Endothelial cell of umbilical vein (primary cell): Measurements from ENCODE around the gene PTGDR2. TPM values are rescaled to one million over a fixed set of nuclear protein-coding genes. Genes with fewer than 3 reads are reported as not detected.

Experiments
- BruUV-seq: library from RNA; stranded (reverse); fragments of 400-500 nt; replicated peaks from 2 replicates; lab custom pipeline; 2021; lab: Mats Ljungman, UMichigan
- CTCF ChIA-PET: fragments of 300-600, 350-600 bp; sonication (Branson Sonifier 250); formaldehyde crosslinking; loops from one replicate; lab custom pipeline; 2021; ENCODE audit warnings: antibody characterized with exemption, inconsistent platforms; lab: Charles Lee
- POLR2A ChIA-PET: fragments of 300-600, 350-600 bp; sonication (Branson Sonifier 250); formaldehyde crosslinking; loops from one replicate; lab custom pipeline; 2021; ENCODE audit warnings: antibody characterized with exemption, inconsistent platforms; lab: Charles Lee
- DNase-seq: peaks from one replicate; pipeline ENCODE4 v3.0.0-alpha.2; 2011; ENCODE audit warnings: low read depth, low spot score
- FAIRE-seq: peaks from 2 replicates; lab custom pipeline; 2011; peaks lifted over from hg19 to GRCh38; lab: Jason Lieb, UNC
- H2AFZ ChIP-seq: 2 replicates; pipeline ENCODE4 v1.6.0; 2012; ENCODE audit warnings: low read depth, low read length, control low read depth, inconsistent platforms
- H3K27ac ChIP-seq: 2 replicates; pipeline ENCODE4 v1.5.1; 2011; ENCODE audit warnings: low read depth, mild to moderate bottlenecking, control low read depth, low read length, moderate library complexity; ENCODE audit not compliant: insufficient read depth
- H3K27me3 ChIP-seq, 2 experiments: 2 replicates each; pipeline versions ENCODE4 v1.6.0 to v1.6.1; 2011; ENCODE audit warnings: low read length in 2 of 2, mixed read lengths in 1 of 2; ENCODE audit not compliant: control insufficient read depth in 2 of 2, insufficient read depth in 2 of 2
- H3K36me3 ChIP-seq, 2 experiments: 2 replicates in 1 of 2; 3 replicates in 1 of 2; pipeline ENCODE4 v1.5.1; 2011; ENCODE audit warnings: low read length in 2 of 2, mild to moderate bottlenecking in 1 of 2, moderate library complexity in 1 of 2; ENCODE audit not compliant: control insufficient read depth in 2 of 2, insufficient read depth in 2 of 2; ENCODE audit errors: extremely low read depth in 1 of 2
- H3K4me1 ChIP-seq: 3 replicates; pipeline ENCODE4 v1.5.1; 2011; ENCODE audit warnings: mild to moderate bottlenecking, low read length; ENCODE audit not compliant: control insufficient read depth, insufficient read depth; ENCODE audit errors: extremely low read depth
- H3K4me2 ChIP-seq: 2 replicates; pipeline ENCODE4 v1.6.1; 2011; ENCODE audit warnings: low read length, control low read depth, mixed read lengths; ENCODE audit not compliant: insufficient read depth
- H3K4me3 ChIP-seq, 3 experiments: fragments of 200-600 bp in 1 of 3; sonication (generic), shearing (Covaris generic) in 1 of 3; replicated peaks in 1 of 3; 2 replicates each; pipeline ENCODE4 v1.5.1; 2011 to 2016; ENCODE audit warnings: control low read depth in 3 of 3, low read length in 3 of 3, mild to moderate bottlenecking in 2 of 3, inconsistent platforms in 1 of 3, low read depth in 1 of 3, moderate library complexity in 1 of 3; ENCODE audit not compliant: insufficient read depth in 1 of 3
- H3K79me2 ChIP-seq: 2 replicates; pipeline ENCODE4 v1.6.0; 2012; ENCODE audit warnings: low read length, inconsistent platforms; ENCODE audit not compliant: control insufficient read depth, insufficient read depth
- H3K9ac ChIP-seq: replicated peaks from 2 replicates; pipeline ENCODE3; 2011; ENCODE audit warnings: low read length, control low read depth; ENCODE audit not compliant: insufficient read depth; ENCODE audit errors: extremely low read depth
- H3K9me1 ChIP-seq: replicated peaks from 3 replicates; pipeline ENCODE4 v1.6.0; 2011; ENCODE audit warnings: mild to moderate bottlenecking, low read length; ENCODE audit not compliant: control insufficient read depth, insufficient read depth; ENCODE audit errors: extremely low read depth
- H3K9me3 ChIP-seq: replicated peaks from 2 replicates; pipeline ENCODE4 v1.5.1; 2012; ENCODE audit warnings: low read length, inconsistent platforms; ENCODE audit not compliant: control insufficient read depth, insufficient read depth
- H4K20me1 ChIP-seq: replicated peaks from 2 replicates; pipeline ENCODE3; 2011; ENCODE audit warnings: mild to moderate bottlenecking, low read length; ENCODE audit not compliant: control insufficient read depth, insufficient read depth; ENCODE audit errors: extremely low read depth
- EZH2 ChIP-seq: IDR thresholded peaks from 2 replicates; pipeline ENCODE4 v1.6.1; 2012; ENCODE audit warnings: borderline replicate concordance, low read depth, mild to moderate bottlenecking, moderate library complexity, low read length, inconsistent platforms; ENCODE audit not compliant: severe bottlenecking
- FOS ChIP-seq: IDR thresholded peaks from 2 replicates; pipeline ENCODE4 v1.6.1; 2011; ENCODE audit warnings: mild to moderate bottlenecking, low read length, moderate library complexity, borderline replicate concordance; ENCODE audit not compliant: insufficient read depth
- GATA2 ChIP-seq: IDR thresholded peaks from 2 replicates; pipeline ENCODE4 v1.7.0; 2011; ENCODE audit warnings: low read depth, mild to moderate bottlenecking, moderate library complexity, mixed read lengths, low read length; ENCODE audit not compliant: insufficient read length, insufficient read depth
- JUN ChIP-seq: IDR thresholded peaks from 2 replicates; pipeline ENCODE4 v1.6.1; 2011; ENCODE audit warnings: borderline replicate concordance, low read depth; ENCODE audit not compliant: insufficient read length, insufficient read depth
- MYC ChIP-seq: IDR thresholded peaks from one replicate; pipeline ENCODE4 v1.6.1; 2011; ENCODE audit warnings: mild to moderate bottlenecking, low read depth, low read length
- POLR2A ChIP-seq: IDR thresholded peaks from 2 replicates; pipeline ENCODE4 v1.6.1; 2012; ENCODE audit warnings: low read depth, mild to moderate bottlenecking, control low read depth, low read length
- POLR2AphosphoS5 ChIP-seq: IDR thresholded peaks from 2 replicates; pipeline ENCODE4 v1.6.1; 2012; ENCODE audit warnings: low read depth, mild to moderate bottlenecking, control low read depth, low read length, moderate library complexity; ENCODE audit not compliant: insufficient read depth
- dilution Hi-C: fragments of 300-500 bp; cut with MboI; formaldehyde crosslinking; loops from one replicate; pipeline ENCODE4 v1.15.0; 2019; ENCODE audit warnings: low sequenced_read_pairs; ENCODE audit not compliant: extremely low pct_ligation_motif_present
- intact Hi-C: fragments of 100-400 bp; cut with micrococcal nuclease; formaldehyde crosslinking; loops from one replicate; pipeline ENCODE4 v1.10.0; 2022
- polyA plus RNA-seq, 4 experiments: library from polyadenylated mRNA; depleted of rRNA in 3 of 4; stranded (reverse) in 3 of 4; unstranded in 1 of 4; fragments of >200 nt; gene quantifications; 2 replicates each; pipeline versions ENCODE4 v1.2.1 to v1.2.3, GENCODE V29; 2011 to 2012; ENCODE audit warnings: missing spikeins in 1 of 4
- total RNA-seq: library from RNA; stranded (reverse); gene quantifications from 2 replicates; pipeline ENCODE4 v1.2.3, GENCODE V29; 2021
- TF ChIP-seq, protein P1 (sequence below): IDR thresholded peaks from 2 replicates; pipeline ENCODE4 v1.6.1; 2011; ENCODE audit not compliant: insufficient read depth, insufficient read length
- TF ChIP-seq, protein P2 (sequence below), 2 donors: IDR thresholded peaks; 1 replicate in 1 of 2; 2 replicates in 1 of 2; pipeline ENCODE4 v1.5.1; 2011; ENCODE audit warnings: low read length in 2 of 2, mild to moderate bottlenecking in 2 of 2, moderate library complexity in 2 of 2, control low read depth in 1 of 2, inconsistent platforms in 1 of 2, low read depth in 1 of 2; ENCODE audit not compliant: insufficient read depth in 1 of 2; ENCODE audit errors: extremely low read depth in 1 of 2

Gene PTGDR2
- total and polyA plus RNA-seq, 2 donors (not counting 3 experiments of a cell fraction or from before 2014, with no cell fraction given), result 0.15 TPM; not detected in 1

- H3K4me3 ChIP-seq, result no peak overlapping the region
- intact Hi-C loops (no loop called here), dilution Hi-C loops (no loop called here)
- H2AFZ ChIP-seq, result no peak overlapping the region
- no peaks in the 10 kb centered on the region for H3K79me2 ChIP-seq
- no TSS peak for BruUV-seq
- CTCF ChIA-PET, result no interaction called here
- H3K9ac ChIP-seq, result no peak overlapping the region
- POLR2A ChIA-PET, result no interaction called here
- peaks cover 12% of the 10 kb centered on the region for H3K4me1 ChIP-seq
- TF ChIP-seq EZH2 (no peak), GATA2 (no peak), MYC (no peak), JUN (no peak), POLR2A (no peak), POLR2AphosphoS5 (no peak), FOS (no peak)
- TF ChIP-seq, protein P1, sequence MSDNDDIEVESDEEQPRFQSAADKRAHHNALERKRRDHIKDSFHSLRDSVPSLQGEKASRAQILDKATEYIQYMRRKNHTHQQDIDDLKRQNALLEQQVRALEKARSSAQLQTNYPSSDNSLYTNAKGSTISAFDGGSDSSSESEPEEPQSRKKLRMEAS, result no peak
- TF ChIP-seq, protein P2, sequence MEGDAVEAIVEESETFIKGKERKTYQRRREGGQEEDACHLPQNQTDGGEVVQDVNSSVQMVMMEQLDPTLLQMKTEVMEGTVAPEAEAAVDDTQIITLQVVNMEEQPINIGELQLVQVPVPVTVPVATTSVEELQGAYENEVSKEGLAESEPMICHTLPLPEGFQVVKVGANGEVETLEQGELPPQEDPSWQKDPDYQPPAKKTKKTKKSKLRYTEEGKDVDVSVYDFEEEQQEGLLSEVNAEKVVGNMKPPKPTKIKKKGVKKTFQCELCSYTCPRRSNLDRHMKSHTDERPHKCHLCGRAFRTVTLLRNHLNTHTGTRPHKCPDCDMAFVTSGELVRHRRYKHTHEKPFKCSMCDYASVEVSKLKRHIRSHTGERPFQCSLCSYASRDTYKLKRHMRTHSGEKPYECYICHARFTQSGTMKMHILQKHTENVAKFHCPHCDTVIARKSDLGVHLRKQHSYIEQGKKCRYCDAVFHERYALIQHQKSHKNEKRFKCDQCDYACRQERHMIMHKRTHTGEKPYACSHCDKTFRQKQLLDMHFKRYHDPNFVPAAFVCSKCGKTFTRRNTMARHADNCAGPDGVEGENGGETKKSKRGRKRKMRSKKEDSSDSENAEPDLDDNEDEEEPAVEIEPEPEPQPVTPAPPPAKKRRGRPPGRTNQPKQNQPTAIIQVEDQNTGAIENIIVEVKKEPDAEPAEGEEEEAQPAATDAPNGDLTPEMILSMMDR (IDR thresholded peaks at IDR 0.05; ENCODE audit: extremely low read depth in 1 of 2, insufficient read depth in 1 of 2, low read depth in 1 of 2, low read length in 2 of 2), result no peak
- H4K20me1 ChIP-seq, result no peaks in the 10 kb centered on the region
- no peak for DNase-seq
- no peaks in the 10 kb centered on the region for H3K27me3 ChIP-seq
- no peak for FAIRE-seq
- no peaks in the 10 kb centered on the region for H3K36me3 ChIP-seq
- H3K9me1 ChIP-seq, result no peaks in the 10 kb centered on the region
- no peaks in the 10 kb centered on the region for H3K9me3 ChIP-seq
- H3K4me2 ChIP-seq, result no peak overlapping the region
- no peak overlapping the region for H3K27ac ChIP-seq
Observed at GRCh38 chr11:60809249-60809648, 46.5 kb downstream of the PTGDR2 start.
